Esophagus squamous epithelium (tissue), 4 donors: ENCODE measurements around the gene DOCK3.

Experiments used
- CTCF ChIP-seq, 6 experiments: fragments of 450-650 bp in 4 of 6; fragments of 200-600 bp in 2 of 6; sonication (generic) in 2 of 6; IDR thresholded peaks; one replicate each; pipeline ENCODE4 v1.5.1; 2016 to 2019; ENCODE audit warnings: antibody characterized with exemption in 6 of 6, mild to moderate bottlenecking in 4 of 6, moderate library complexity in 4 of 6
- POLR2A ChIP-seq, 4 donors: fragments of 450-650 bp; IDR thresholded peaks; one replicate each; pipeline ENCODE4 v1.6.1; 2017; ENCODE audit warnings: antibody characterized with exemption in 4 of 4, mild to moderate bottlenecking in 4 of 4, moderate library complexity in 3 of 4

GRCh38 chr3:51426921-51427320, 752.2 kb downstream of the DOCK3 start:
- TF ChIP-seq POLR2A (IDR thresholded peaks at IDR 0.05) (no peak), CTCF (IDR thresholded peaks at IDR 0.05) (no peak)
